A549 treated with RU486 at 1 μM for 4 hours (cell line): Measurements from ENCODE around the gene LRP1. TPM values are rescaled to one million over a fixed set of nuclear protein-coding genes. Genes with fewer than 3 reads are reported as not detected.

ENCODE experiments used
- total RNA-seq: library from RNA; stranded (reverse); fragments of 200-300 nt; extraction: Qiagen RNA extraction; gene quantifications from 5 replicates; pipeline ENCODE4 v1.2.3, GENCODE V29; 2022; ENCODE audit warnings: low read depth

The LRP1 gene
- 16.3 to 22.4 TPM (median 19.3 TPM) in 5 replicates for total RNA-seq

DNA sequence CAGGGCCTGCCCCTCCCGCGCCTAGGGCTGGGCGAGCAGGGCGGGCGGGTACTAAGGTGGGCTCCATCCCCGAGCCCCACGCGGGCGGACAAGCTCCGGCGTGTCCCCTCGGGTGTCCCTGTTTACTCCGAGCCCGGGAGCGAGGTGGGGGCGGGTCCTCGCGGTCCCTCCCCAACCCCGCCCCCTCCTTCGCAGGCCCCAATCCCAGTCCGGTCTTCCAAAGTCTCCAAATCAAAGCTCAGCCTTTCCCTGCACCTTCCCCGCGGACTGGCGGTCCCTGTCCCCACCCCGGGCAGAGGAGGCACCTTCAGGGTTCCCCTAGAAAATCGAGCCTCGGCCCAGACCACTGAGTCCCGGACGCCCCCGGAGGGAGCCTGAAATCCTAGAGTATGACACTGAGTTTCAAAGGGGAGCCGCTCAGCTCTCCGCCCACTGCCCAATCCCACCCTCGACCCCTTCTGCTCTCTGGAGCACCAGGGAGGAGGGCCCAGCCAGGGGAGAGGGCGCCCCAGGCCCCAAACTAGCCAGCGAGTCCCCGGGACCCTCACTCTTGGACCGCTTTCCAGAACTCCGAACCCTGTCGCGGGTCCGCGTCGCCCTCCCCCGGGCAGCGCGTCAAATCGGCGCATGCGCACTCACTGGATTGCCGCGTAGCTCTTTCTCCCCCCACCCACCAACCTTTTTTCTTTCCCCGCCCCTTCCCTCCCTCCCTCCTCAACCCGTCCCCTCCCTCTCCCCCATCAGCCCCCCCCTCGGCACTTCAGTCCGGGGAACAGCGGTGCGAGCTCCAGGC is at the start of gene LRP1:
TSS of gene LRP1 (plus strand) at position 758 of the 793 bp plus-strand sequence. CDS start 482 bp downstream, outside the sequence.

DNA sequence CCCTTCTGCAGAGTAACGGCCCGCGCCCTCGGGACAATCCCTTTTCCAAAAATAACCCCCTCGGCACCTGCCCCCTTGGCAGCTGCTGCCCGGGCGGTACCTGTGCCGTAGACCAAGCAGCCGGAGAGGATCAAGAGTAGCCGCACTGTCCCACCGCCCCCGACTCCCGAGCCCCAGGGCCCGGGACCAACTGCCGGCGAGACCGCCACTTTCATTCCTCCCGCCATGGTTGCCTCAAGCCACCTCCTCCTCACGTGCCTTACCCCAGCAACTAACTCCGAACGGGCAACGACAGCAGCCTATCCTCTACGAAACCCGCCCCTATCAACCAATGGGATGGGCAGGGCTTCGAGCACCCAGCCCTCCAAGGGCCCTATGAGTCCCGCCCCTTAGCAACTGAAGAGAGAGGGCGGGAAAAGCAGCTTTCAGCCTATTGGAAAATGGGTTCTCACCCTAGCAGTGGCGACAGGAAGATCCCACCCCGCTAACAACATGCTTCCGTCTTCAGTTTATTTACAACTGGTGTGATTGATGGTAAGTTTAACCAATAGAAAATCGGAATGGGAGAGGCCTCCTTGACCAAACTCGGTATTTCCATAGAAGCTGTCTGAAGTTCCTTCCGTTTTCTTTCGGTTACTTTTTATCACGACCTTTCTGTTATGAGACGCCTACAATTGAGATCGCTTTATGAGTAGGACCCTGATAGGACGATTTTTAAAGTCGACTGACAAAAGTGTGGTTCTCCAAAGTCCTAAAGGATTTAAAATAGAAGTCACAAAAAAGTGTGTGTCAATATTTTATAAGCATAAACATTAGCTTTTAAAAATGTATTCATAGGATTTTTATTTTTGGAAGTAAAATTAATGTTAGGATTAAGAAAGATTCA is 49.5 kb upstream of the LRP1 start, which contains the start of gene NEMP1:
TSS of gene NEMP1 (minus strand) at position 273 of the 886 bp plus-strand sequence. CDS start at position 227, 46 bp downstream.

DNA sequence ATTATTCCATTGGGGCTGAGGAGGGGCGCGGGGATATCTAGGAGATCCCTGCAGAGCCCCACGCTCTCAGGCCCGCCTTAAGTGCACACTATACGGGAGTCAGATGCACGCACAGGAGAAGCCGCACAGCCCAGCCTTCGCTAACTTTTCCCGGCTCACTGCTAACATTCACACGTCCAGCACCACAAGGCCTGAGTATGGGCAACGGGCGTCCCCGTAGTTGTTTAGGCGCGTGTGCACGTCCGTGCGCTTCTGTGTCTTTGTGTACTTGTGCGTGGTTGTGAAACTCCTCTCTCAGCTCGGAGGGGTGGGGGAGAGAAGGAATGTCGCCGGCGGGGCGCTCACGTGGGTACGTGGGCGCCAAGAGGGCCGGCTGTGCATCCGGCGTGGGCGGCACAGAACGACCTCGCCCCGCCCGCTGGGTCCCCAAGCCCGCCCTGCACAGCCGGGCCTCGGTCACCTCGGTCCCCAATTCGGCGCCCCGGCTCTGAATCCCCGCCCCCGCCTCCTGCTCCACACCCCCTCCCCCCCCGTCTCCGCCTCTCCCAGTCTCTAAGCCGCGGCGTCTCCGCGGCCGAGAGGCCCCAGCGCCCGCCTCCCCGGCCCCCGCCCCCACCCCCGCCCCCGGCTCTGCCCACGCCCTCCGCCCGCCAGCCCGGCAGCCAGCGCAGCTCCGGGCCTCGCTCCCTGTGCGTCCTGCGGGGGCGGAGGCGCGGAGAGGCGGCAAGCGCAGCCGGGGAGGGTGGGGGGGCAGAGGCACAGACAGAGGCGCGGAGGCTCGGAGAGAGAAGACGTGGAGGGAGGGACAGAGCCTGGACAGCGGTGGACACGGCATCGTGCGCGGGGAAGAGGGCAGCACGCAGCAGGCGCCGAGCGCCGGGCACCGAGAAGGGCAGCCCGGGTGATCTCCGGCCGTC is 39.7 kb upstream of the LRP1 start, which contains the start of gene NAB2:
TSS of gene NAB2 (plus strand) at position 761 of the 917 bp plus-strand sequence. CDS start 158 bp downstream, outside the sequence.

DNA sequence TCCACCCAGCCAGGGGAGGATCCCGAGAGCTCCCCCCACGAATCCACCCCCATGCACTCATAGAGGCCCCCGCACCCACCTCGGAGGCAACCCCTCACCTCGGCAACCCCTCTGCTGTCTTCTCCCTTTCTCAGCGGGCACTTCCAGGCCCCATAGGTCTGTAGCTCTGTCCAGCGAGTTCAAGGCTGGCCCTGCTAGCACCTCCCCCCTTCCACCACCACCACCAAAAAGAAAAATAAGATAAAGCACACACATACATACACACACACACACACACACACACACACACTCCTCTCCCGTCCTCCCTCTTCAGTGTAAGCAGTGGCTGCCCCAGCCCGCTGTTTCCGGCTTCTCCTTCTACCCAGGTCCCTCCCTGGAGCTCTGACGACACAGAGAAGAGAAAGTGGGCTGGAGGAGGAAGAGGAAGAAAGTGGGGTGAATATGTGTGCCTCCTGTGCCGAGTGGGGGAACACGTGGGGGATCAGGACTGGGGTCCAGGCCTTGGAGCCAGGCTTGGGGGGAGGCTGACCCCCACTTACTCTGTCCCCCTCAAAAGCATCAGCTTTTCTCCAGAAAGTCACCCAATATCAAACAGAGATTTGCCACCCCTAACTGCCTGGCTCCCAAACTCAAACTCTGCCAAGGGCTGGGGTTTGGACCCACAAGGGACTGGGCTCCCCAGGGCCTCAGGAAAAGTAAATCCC is 17.1 kb upstream of the LRP1 start, which contains the start of gene STAT6:
TSS of gene STAT6 (minus strand) at position 332 of the 704 bp plus-strand sequence. CDS start 3,084 bp downstream, outside the sequence.

DNA sequence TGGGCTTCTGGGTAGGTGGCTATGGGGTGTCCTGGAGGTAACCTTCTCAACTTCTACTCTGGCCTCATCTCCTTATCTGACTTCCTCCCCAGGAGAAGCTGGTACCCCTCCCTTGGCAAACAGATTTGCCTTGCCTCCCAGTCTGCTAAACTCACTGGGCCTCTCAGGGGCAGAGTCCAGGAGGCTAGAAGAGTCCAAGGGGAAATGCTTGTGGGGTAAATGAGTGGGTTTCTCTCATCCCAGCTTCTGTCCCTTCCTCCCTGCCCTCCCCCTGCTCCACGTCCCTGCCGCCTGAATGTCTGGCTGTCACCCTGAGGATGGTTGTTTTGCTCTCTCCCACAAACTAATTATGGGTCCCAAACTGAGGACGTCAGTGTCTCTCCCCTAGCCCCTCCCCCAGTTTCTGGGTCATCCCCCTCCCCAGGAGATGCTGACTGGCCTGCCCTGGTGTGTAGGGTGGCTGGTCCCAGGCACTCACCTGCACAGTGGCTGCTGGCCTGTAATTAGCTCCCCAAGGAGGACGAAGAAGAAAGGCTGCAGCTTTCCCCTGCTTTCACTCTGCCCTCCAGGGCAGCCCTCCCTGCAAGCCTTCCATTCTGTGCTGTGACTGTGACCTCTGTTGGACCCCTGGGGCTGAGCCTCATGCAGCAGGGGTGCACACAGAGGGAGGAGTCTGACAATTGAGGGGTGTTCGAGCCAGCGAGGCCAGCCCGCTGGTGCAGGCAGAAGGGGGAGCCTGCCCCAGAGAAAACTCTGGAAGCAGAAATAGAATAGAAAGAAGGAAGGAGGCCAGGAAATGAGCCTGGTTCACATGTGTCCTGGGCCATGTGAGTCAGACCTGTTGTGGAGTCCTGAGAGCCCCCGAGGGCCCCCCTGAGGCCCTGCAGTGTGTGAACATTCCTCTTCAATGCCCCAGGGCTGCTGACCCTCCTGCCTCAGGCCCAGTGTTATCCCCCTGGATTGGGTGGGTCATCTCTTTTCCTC is 19.0 kb downstream of the LRP1 start, which contains the start of gene LRP1-AS:
TSS of gene LRP1-AS (minus strand) at position 659 of the 984 bp plus-strand sequence.

DNA sequence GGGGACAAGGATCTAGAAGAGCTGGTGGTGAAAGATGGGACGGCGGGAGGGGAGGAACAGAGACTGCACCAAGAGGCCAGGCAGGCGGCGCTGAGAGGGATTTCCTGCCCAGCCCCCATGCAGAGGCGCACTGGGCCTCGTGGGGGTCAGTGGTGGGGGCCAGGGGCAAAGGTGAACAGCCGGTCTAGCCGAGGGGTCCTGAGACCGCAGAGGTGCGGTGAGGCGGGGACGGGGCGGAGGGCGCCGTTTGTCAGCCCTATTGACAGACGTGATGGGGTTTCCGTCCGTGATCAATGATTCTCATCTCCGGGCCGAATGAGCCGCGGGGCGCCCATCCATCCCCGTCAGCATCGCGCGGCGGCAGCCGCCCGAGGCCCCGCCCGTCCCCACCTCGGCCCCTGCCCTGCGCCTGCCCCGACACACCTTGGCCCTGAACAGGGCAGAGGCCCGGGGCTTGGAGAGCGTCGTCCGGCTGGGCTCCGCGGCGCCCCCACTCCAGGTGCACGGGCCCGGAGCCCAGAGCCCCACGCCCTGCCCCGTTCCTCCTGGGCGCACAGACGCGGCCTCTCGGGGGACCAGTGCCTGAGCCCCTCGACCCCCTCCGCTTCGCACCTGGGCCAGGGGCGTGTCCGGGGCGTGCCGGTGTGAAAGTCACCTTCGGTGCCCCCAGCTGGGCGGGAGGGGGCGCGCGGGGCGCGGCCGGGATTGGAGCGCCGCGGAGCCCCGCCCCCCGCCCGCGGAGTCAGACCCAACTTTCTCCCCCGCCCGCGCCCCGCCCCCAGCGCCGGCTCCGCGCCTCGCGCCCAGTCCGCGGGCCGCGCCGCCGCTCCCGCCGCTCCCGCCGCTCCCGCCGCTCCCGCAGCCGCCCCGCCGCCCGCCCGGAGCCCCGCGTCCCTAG is 88.0 kb downstream of the LRP1 start, which contains the start of gene NXPH4:
TSS of gene NXPH4 (plus strand) at position 781 of the 898 bp plus-strand sequence. CDS start 176 bp downstream, outside the sequence.

DNA sequence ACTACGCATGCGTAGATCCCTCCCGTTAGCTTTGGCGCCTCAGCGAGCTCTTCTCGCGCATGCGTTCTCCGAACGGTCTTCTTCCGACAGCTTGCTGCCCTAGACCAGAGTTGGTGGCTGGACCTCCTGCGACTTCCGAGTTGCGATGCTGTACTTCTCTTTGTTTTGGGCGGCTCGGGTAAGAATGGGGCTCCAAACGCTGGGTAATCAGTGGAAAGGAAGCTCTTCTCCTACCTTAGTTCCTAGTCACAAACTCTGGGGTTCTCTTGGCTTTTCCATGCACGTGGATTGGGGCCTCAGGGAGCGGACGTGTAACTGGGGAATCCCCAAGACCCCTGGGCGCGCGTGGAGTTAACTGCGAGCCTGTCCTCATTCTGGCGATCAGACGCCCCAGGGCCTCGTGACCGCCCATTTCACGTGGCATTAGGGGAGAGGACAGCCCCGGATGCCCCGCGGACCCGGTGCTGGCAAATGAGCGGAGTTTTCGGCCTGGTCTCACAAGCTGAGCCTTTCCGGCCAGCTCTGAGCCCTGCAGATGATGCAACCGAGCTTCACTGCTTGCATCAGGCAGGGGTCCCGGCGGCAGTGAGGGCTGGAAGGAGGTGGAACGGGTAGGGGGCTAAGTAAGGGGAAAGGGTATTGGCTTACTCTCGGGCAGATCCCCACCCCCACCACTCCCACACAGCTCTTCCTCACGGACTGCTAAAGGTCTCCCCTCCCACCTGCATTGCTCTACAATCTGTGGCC is 101.5 kb downstream of the LRP1 start, which contains the start of gene SHMT2:
TSS of gene SHMT2 (plus strand) at position 78 of the 747 bp plus-strand sequence. CDS start at position 146, 68 bp downstream.

DNA sequence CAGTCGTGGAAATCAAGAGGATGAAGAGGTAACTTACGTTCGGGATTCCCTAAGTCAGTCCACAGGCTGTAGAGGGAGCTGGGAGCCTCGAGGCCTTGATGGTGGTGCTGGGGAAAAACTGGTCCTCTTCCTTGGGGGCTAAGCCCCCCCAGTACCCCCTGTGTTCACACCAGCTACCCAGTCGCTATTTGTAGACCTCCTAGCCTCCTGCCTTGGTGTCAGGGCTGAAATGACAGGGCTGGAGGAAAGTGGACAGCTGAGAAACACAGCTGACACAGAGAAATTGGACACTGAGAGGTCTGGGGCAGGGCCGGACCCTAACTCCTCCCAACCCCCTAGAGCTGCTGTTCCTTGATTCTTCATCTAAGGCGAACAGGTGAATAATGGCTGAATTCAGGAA is 122.7 kb downstream of the LRP1 start, which contains the start of gene STAC3:
TSS of gene STAC3 (minus strand) at position 232 of the 400 bp plus-strand sequence. CDS start 1,551 bp downstream, outside the sequence.

Other genes with a start within 250 kb of the LRP1 start
- gene SDR9C7, start 194.1 kb upstream of the LRP1 start, total RNA-seq = not detected in 5 replicates
- gene RDH16, start 170.9 kb upstream of the LRP1 start, total RNA-seq = 0.07 to 0.10 TPM (median 0.09 TPM) in 5 replicates
- 4.4 to 6.0 TPM (median 5.7 TPM) in 5 replicates for gene ZBTB39, start 121.9 kb upstream of the LRP1 start, total RNA-seq
- 0.20 TPM in 1 of 5 replicates, not detected in the others for gene TAC3, start 112.0 kb upstream of the LRP1 start, total RNA-seq
- gene MYO1A, start 78.4 kb upstream of the LRP1 start, total RNA-seq = 0.07 to 0.38 TPM (median 0.17 TPM) in 3 of 5 replicates, not detected in the others
- gene NEMP1, start 49.7 kb upstream of the LRP1 start, total RNA-seq = 10.4 to 18.6 TPM (median 15.8 TPM) in 5 replicates
- gene NAB2, start 39.4 kb upstream of the LRP1 start, total RNA-seq = 16.4 to 18.9 TPM (median 18.4 TPM) in 5 replicates
- gene STAT6, start 17.1 kb upstream of the LRP1 start, total RNA-seq = 36.7 to 55.0 TPM (median 49.2 TPM) in 5 replicates
- gene LRP1-AS, start 19.1 kb downstream of the LRP1 start, total RNA-seq = not detected in 5 replicates
- gene NXPH4, start 88.3 kb downstream of the LRP1 start, total RNA-seq = 3.9 to 6.8 TPM (median 5.6 TPM) in 5 replicates
- gene SHMT2, start 101.2 kb downstream of the LRP1 start, total RNA-seq = 129 to 134 TPM (median 130 TPM) in 5 replicates
- 0.26 to 0.50 TPM (median 0.30 TPM) in 5 replicates for gene STAC3, start 122.7 kb downstream of the LRP1 start, total RNA-seq